Spinal cord (tissue), 10 donors: ENCODE data around the gene ZCCHC4. TPM values are rescaled to one million over a fixed set of nuclear protein-coding genes. Genes with fewer than 3 reads are reported as not detected.
A peak's percentile ranks its signal among the peaks of the same experiment; 100 is the strongest.
"Not testable (repeated sequence)": the region's sequence is repeated elsewhere in the genome, so short reads cannot be mapped to it uniquely, and the experiment has no call there.

ENCODE experiments used
- DNase-seq, 6 donors: peaks; one replicate each; pipeline versions ENCODE4 v3.0.0 to v3.0.0-alpha.2; 2013 to 2015; ENCODE audit warnings: low spot score in 6 of 6, low read depth in 4 of 6
- H3K27ac ChIP-seq: one replicate; pipeline ENCODE4 v1.5.1; 2013; ENCODE audit warnings: low read depth, low read length, control low read depth
- H3K27me3 ChIP-seq: one replicate; pipeline ENCODE4 v1.6.1; 2013; ENCODE audit warnings: low read length; ENCODE audit not compliant: control insufficient read depth, insufficient read depth
- H3K36me3 ChIP-seq: one replicate; pipeline ENCODE4 v1.6.1; 2013; ENCODE audit warnings: low read length; ENCODE audit not compliant: control insufficient read depth, insufficient read depth
- H3K4me1 ChIP-seq: one replicate; pipeline ENCODE4 v1.6.1; 2013; ENCODE audit warnings: low read length; ENCODE audit not compliant: control insufficient read depth, insufficient read depth
- H3K4me3 ChIP-seq: one replicate; pipeline ENCODE4 v1.5.1; 2013; ENCODE audit warnings: low read depth, low read length, control low read depth
- H3K9me3 ChIP-seq: one replicate; pipeline ENCODE4 v1.6.1; 2013; ENCODE audit warnings: low read length; ENCODE audit not compliant: control insufficient read depth, insufficient read depth
- WGBS: methylation state at CpG from one replicate; pipeline ENCODE4 v1.1.5; 2013; ENCODE audit warnings: missing lambda C conversion rate; ENCODE audit not compliant: insufficient coverage; 5-methylcytosine and 5-hydroxymethylcytosine counted together
- polyA plus RNA-seq, 2 donors: library from polyadenylated mRNA; unstranded; fragments of 120-200 nt; gene quantifications; one replicate each; pipeline ENCODE4 v1.2.1, GENCODE V29; 2013; ENCODE audit not compliant: insufficient read length in 2 of 2
- total RNA-seq, 2 donors: library from RNA; depleted of rRNA in 1 of 2; stranded (reverse); fragments of 120-200 nt in 1 of 2; fragments of >200 nt in 1 of 2; gene quantifications; one replicate each; pipeline versions ENCODE4 v1.2.3 to v1.2.4, GENCODE V29; 2013 to 2014
- donor health status: healthy.

Gene ZCCHC4
- total and polyA plus RNA-seq, 4 donors = 9.2 to 17.9 (median 11.8) TPM

GRCh38 chr4:25368315-25368714, 55.7 kb downstream of the ZCCHC4 start:
- Histone ChIP-seq H3K27me3 (no peaks in the 10 kb centered on the region), H3K27ac (no peak overlapping the region), H3K36me3 (peaks cover 3% of the 10 kb centered on the region), H3K4me1 (no peaks in the 10 kb centered on the region), H3K4me3 (no peak overlapping the region), H3K9me3 (no peaks in the 10 kb centered on the region)
- 88% methylated on average over 3 of the region's 6 CpGs for WGBS
- DNase-seq = no peak

DNA sequence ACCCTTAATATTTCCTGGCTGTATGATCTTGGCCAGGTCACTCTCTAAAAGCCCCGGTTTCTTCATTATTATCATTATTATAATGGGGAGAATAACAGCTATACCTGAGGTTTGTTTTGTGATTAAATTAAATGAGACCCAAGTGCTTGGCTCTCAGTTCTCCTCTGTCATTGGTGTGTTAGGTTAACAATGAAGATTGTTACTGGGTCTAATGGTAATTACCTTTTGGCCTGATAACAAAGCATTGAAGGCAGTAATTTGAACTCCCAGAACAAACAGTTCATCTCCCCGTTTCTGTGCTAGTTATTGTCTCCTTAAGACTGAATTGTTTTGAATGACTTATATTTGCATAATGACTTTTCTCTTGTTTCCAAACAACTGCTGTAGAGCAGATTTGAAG, 57.7 kb downstream of the ZCCHC4 start:
- Histone ChIP-seq H3K36me3 (peaks cover 3% of the 10 kb centered on the region), H3K4me3 (no peak overlapping the region), H3K27ac (no peak overlapping the region), H3K27me3 (no peaks in the 10 kb centered on the region), H3K9me3 (no peaks in the 10 kb centered on the region), H3K4me1 (no peaks in the 10 kb centered on the region)
- WGBS = no CpG with 5 or more reads among the region's 2 CpGs
- no peak for DNase-seq

GRCh38 chr4:25372549-25372948, 60.0 kb downstream of the ZCCHC4 start:
- WGBS = 64% methylated on average over 3 of the region's 9 CpGs
- H3K4me1 ChIP-seq, H3K27me3 ChIP-seq: not testable (repeated sequence)

GRCh38 chr4:25376754-25377571, 64.4 kb downstream of the ZCCHC4 start, which contains the start of gene ANAPC4:
Gene ANAPC4, plus strand, starts transcription at chr4:25377263. Its CDS starts 165 bp downstream, at chr4:25377428.
- H3K27me3 ChIP-seq = no peaks in the 10 kb centered on the region
- WGBS = under 1% methylated on average over 57 of the region's 74 CpGs

More at GRCh38 chr4:25372549-25372948, 60.0 kb downstream of the ZCCHC4 start:
- H3K27ac ChIP-seq, H3K9me3 ChIP-seq, H3K36me3 ChIP-seq, H3K4me3 ChIP-seq, DNase-seq: not testable (repeated sequence)

DNA sequence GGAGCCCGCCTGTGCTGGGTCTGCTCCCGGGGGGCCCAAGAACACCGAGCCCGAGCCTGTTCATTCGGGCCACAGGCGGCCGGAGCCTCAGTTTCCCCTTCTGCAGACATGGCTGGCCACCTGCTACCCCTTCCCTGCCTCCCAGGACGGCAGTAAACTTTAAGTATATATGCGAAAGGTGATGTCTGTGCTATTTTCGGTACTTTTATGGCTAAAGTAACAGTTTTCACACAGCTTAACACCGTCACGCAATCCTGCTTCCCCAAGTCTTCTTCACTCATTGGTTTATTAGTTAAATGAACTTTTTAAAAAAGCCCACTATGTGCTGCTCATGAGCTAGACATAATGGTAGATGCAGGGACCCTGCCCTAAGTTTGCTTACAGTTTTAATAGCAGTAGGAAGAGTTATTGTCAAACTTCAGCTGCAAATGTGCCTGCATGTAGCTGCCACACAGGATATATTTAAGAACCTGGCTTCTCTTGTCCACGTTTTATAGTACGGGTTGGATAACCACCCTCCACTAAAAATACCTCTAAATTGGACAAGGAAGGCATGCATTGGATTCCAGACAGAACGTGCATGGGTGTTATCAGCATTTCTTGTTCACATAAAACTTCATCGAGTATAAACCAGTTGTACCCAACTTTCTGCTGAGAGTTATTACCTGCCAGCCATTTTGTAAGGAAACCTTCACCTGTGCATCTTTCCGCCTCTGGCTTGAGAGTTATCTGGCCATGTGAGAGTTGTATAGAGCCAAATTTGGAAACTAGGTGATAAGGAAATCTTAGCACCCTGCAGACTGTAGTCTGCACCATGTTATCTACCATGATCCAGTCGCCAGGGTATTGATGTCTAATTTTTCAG, 65.2 kb downstream of the ZCCHC4 start:
- H3K4me1 ChIP-seq = no peaks in the 10 kb centered on the region
- H3K9me3 ChIP-seq = no peaks in the 10 kb centered on the region
- DNase-seq = peak in 1 of 6 donors; percentile 12
- peak overlapping the region; percentile 64 for H3K27ac ChIP-seq
- H3K27me3 ChIP-seq = no peaks in the 10 kb centered on the region
- H3K4me3 ChIP-seq = peak overlapping the region; percentile 94
- WGBS = 28% methylated on average over 3 of the region's 18 CpGs
- peaks cover 8% of the 10 kb centered on the region for H3K36me3 ChIP-seq

More at GRCh38 chr4:25376754-25377571, 64.4 kb downstream of the ZCCHC4 start, which contains the start of gene ANAPC4:
- no peaks in the 10 kb centered on the region for H3K9me3 ChIP-seq
- peak within 1 kb of the TSS; percentile 94 for H3K4me3 ChIP-seq
- DNase-seq = peak; percentile 44 to 96 (median 76)
- H3K36me3 ChIP-seq = peaks cover 8% of the 10 kb centered on the region
- H3K27ac ChIP-seq = peak within 1 kb of the TSS; percentile 64
- H3K4me1 ChIP-seq = no peaks in the 10 kb centered on the region

DNA sequence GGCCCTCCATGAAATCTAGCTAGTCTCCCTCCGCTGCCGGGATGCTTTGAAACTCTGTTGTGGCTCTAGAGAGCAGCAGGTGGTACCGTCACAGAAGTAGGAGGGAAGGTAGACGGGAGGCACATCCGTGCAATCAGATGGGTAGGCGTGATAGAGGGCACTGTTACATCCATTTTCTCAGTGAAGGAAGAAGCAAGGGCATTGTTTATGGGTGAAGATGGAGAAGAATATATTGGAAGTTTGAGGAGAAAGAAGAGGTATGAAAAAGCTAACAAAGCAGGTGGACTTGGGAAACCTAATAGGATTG, 65.8 kb downstream of the ZCCHC4 start:
- Histone ChIP-seq H3K9me3 (no peaks in the 10 kb centered on the region), H3K4me3 (no peak overlapping the region), H3K4me1 (no peaks in the 10 kb centered on the region), H3K36me3 (peaks cover 8% of the 10 kb centered on the region), H3K27me3 (no peaks in the 10 kb centered on the region), H3K27ac (no peak overlapping the region)
- 75% methylated on average over 5 of the region's 6 CpGs for WGBS
- no peak for DNase-seq

GRCh38 chr4:25379591-25379990, 67.0 kb downstream of the ZCCHC4 start:
- Histone ChIP-seq H3K27ac (no peak overlapping the region), H3K4me1 (no peaks in the 10 kb centered on the region), H3K9me3 (no peaks in the 10 kb centered on the region), H3K4me3 (no peak overlapping the region), H3K36me3 (peaks cover 10% of the 10 kb centered on the region), H3K27me3 (no peaks in the 10 kb centered on the region)
- DNase-seq = no peak
- WGBS = 100% methylated on average over 1 of the region's 2 CpGs

DNA sequence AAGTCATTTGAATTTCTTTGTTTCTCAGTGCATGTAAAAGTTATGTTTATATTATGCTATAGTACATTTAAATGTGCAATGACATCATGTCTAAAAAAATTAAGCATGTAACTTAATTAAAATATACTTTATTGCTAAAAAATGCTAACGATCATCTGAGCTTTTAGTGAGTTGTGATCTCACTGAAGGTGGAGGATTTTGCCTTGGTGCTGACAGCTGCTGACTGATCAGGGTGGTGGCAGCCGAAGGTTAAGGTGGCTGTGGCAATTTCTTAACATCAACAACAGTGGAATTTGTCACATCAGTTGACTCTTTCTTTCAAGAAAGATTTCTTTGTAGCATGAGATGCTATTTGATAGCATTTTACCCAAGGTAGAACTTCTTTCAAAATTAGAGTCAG, 71.1 kb downstream of the ZCCHC4 start:
- Histone ChIP-seq H3K36me3 (peaks cover 15% of the 10 kb centered on the region), H3K4me3 (no peak overlapping the region), H3K4me1 (no peaks in the 10 kb centered on the region), H3K27me3 (no peaks in the 10 kb centered on the region), H3K9me3 (no peaks in the 10 kb centered on the region), H3K27ac (no peak overlapping the region)
- WGBS = no CpG with 5 or more reads among the region's 2 CpGs
- no peak for DNase-seq

- no CpG with 5 or more reads among the region's 2 CpGs for WGBS
- H3K36me3 ChIP-seq = peaks cover 10% of the 10 kb centered on the region
- H3K9me3 ChIP-seq = no peaks in the 10 kb centered on the region
- no peaks in the 10 kb centered on the region for H3K4me1 ChIP-seq
- no peaks in the 10 kb centered on the region for H3K27me3 ChIP-seq
- H3K27ac ChIP-seq = no peak overlapping the region
- DNase-seq = no peak
- no peak overlapping the region for H3K4me3 ChIP-seq
These were observed 74.4 kb downstream of the ZCCHC4 start for GRCh38 chr4:25386926-25387325.
